ENCODE measurements around the gene PDE4D.
A peak's percentile ranks its signal among the peaks of the same experiment; 100 is the strongest.
"Not testable (repeated sequence)": the region's sequence is repeated elsewhere in the genome, so short reads cannot be mapped to it uniquely, and the experiment has no call there.

PDE4D gene

DNA sequence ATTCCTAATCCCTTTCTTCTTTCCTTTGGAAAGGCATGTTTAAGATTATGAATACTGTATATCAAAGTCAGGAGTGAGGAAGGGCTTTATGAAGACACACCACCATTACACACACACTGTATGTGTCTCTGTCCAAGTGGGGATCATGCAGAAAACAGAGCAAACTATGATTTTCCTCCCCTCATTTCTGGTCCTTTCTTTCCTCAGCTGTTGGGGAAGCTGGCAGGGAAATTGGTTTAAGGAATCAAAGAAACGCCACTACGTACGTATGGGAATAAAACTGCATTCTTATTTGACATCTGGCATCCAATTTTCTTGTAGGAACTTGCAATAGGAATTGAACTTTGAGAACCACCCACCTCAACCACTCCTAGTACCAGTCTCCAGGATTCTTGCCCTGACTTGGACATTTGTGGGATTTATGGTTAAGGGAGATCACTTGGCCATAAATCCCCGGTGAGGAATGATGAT lies 125.8 kb downstream of the PDE4D start:
- no peak for DNase-seq

GRCh38 chr5:59767211-59767605 lies 126.3 kb downstream of the PDE4D start:
- no peak for DNase-seq

DNA sequence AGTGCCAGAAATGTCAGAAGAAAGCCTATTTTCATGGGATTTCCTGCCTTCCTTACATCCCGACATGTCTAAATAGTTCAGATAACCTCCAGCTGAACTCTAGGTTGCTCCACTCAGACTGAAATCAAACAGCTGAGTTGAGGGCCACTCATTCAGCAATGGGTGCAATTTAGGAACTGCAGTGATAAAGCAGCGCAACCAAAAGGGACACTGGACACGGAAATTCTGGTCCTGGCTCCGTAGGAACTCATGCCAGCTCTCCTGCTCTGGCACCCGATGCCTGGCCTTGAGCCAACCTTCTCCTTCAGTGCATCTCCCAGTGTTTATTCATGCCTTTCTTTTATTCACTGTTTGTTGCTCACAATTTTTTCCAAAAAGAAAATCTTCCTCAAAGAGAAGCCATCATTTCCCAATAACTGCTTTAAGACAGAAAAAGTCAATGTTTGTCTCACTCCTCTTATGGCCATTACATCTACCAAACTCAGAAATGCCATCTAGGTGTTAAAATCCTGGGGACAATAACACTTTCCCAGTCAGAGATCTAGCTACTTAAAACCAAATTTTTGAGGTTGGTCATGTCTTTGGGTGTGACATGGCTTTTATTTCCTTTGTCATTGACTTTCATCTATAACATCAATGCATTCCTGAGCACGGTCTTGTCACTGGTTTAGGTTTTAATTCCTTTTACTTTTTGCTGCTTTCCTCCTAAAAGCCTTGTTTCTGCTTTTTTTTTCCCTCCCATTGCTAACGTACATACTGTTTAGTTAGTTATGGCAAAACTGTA lies 126.9 kb downstream of the PDE4D start:
- peak; percentile 25 for DNase-seq

DNA sequence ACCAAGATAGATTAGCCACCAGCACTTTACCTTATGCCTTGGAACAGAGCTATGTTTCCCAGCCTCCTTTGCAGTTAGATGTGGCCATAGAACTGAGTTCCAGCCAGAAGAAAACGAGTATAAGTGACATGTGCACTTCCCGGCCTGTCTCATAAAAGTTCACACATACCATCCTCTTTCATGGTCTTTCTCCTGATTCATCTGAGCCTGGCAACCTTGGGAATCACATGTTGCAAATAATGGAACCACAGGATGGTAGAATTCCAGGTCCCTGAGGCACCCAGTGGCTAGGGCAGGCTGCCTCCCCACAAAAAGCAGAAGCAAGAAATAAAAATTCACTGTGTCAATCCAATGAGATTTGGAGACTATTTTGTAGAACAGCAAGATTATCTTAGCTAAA lies 128.1 kb downstream of the PDE4D start:
- no peak for DNase-seq

- no peak for DNase-seq
Measured at GRCh38 chr5:59764361-59764760, 129.2 kb downstream of the PDE4D start.

DNA sequence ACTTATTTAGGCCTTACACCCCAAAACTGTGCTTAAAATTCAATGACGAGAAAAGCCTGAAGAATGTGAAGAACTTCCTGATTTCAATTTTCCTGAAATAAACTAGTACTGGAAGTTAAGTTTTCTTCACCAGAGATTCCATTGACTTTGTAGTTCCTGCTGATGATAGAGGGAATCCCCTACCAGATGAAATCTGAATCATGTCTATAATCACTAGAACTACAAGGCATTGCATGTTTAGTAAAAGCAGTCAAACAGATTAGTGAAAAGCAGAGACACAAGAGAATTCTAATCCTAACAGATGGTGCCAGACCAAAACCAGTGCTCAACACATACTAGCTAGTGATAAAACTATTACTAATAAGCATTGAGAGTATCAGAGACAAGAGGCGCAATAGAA lies 130.0 kb downstream of the PDE4D start:
- DNase-seq = no peak

- DNase-seq = not testable (repeated sequence)
Measured at GRCh38 chr5:59762232-59762631, 131.3 kb downstream of the PDE4D start.

- no peak for DNase-seq
Measured at GRCh38 chr5:59760785-59761348, 132.7 kb downstream of the PDE4D start.

DNA sequence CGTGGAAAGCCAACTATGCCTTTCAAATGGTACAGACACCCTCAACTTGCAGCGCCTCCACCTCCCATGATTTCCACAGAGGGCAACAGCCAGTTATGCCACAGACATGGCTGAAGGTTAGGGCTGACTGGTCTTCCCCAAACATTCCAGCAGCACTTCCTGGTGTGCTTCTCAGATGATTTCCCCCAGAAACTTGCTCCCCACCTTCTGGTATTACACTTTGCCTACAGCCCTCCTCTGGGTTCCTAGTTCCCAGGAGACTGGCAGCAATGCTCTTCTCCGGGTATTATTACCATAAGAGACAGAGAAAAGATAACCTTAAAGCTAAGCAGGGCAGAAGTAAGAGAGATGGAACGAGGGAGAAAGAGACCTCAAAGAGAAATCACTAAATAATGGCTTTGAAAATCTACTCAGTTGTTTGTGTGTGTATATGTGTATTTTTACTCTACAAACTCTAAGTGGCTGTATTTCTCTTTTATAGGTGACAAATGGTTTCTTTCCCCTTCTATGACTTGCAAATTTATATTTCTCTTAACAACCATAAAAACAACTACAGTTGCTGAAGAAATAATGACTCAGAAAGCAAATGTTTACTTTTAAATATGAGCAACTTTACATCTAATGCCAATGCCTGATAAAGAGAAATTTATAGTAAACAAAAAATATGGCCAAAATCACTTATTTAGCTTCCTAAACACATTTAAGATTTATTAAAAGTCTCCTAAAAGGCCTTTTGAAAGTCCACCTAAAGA lies 133.8 kb downstream of the PDE4D start:
- DNase-seq = no peak

GRCh38 chr5:59758566-59758965 lies 135.0 kb downstream of the PDE4D start:
- no peak for DNase-seq

DNA sequence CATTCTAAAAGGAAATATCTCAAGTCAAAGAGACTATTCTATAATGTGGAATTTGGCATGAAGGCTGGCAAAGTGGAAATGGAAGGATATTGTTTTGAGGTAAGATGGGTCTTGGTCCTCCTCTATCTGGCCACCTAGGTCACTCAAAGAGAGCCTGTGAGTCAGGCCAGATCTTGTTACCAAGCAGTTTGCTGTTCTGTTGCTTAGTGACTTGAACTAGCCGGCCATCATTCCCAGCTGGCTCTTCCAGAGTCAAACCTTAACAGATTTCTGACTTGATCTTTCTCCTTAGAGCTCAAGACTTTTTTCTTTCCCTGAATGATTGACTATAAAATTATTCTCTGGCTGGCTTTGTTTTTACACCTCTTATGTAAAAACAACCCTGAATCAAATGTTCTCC lies 136.1 kb downstream of the PDE4D start:
- no peak for DNase-seq

GRCh38 chr5:59756373-59757035 lies 137.0 kb downstream of the PDE4D start:
- no peak for DNase-seq

- no peak for DNase-seq
Measured at GRCh38 chr5:59755476-59755875, 138.1 kb downstream of the PDE4D start.

- no peak for DNase-seq
Measured at GRCh38 chr5:59753599-59753998, 139.9 kb downstream of the PDE4D start.

- DNase-seq = no peak
Measured at GRCh38 chr5:59749782-59750520, 143.6 kb downstream of the PDE4D start.

GRCh38 chr5:59748036-59748663 lies 145.4 kb downstream of the PDE4D start:
- DNase-seq = not testable (repeated sequence)

GRCh38 chr5:59746241-59746765 lies 147.2 kb downstream of the PDE4D start:
- DNase-seq = no peak

GRCh38 chr5:59745415-59745863 lies 148.1 kb downstream of the PDE4D start:
- DNase-seq = no peak

GRCh38 chr5:59744531-59744992 lies 149.0 kb downstream of the PDE4D start:
- DNase-seq = no peak

DNA sequence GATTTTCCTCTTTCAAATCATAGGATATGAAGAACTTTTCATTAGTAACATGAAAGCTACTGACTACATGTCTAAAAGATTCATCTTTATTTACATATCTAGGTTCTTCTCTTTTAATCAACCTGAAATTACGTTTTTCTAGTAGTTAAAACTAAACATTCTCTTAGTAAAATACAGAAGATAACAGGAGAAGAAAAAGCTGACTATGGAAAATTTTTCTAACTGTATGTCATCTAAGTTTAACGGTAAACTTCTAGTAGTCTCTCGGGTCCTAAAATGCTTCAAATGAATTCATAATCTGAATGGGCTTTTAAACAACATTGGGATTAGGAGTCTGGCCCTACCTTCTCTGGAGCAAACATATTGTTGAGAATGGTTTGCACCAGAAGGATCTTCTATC lies 151.9 kb downstream of the PDE4D start:
- no peak for DNase-seq

DNA sequence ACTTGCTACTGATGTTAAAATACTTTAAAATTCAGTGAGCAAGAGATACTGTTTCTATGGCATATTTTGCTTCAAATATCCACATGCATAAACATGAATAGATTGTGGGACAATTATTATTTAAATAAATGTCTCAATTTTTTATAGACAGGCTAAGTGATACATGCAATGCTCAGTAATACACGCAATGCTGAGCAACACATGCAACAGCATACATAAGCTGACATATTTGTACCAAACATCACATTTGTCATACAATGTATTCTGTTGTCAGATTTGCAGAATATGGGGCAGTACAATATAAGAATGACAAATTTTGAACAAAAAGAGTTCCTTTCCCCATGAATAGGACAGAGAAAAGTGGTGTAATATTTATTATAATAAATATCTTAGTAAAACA lies 155.5 kb downstream of the PDE4D start:
- DNase-seq = no peak

DNA sequence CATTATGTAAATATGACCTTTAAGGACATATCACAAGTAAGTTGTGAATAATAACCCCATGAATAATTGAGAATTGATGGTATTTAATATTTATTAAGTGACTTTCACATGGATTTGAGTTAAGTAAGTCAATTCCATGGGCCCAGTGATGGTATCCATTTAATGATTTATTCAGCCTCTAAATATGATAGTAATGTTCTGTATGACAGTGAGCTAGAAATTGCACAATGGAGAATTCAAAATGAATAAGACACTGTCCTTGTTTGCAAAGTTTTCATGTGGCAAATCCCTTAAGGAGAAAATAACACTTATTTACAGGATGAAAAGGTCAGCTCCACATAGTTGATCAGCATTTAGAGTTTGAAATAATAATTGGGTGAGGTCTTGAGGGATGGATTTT lies 160.7 kb downstream of the PDE4D start:
- DNase-seq = no peak
